Renal cortex interstitium (tissue), 3 donors: ENCODE measurements around the gene OR5AR1. TPM values are rescaled to one million over a fixed set of nuclear protein-coding genes. Genes with fewer than 3 reads are reported as not detected.

Source experiments
- polyA plus RNA-seq, 3 donors: library from polyadenylated mRNA; unstranded; fragments of 120-200 nt; gene quantifications; one replicate each; pipeline ENCODE4 v1.2.1, GENCODE V29; 2013; ENCODE audit not compliant: insufficient read length in 3 of 3

The OR5AR1 gene
- polyA plus RNA-seq, 3 donors: not detected

Other genes with a start within 250 kb of the OR5AR1 start
- gene OR5M3, start 190.3 kb upstream of the OR5AR1 start, polyA plus RNA-seq: not detected
- gene OR5M8, start 172.3 kb upstream of the OR5AR1 start, polyA plus RNA-seq: not detected
- not detected for gene OR5M11, start 120.4 kb upstream of the OR5AR1 start, polyA plus RNA-seq
- not detected for gene OR5M10, start 86.0 kb upstream of the OR5AR1 start, polyA plus RNA-seq
- not detected for gene OR5M1, start 48.8 kb upstream of the OR5AR1 start, polyA plus RNA-seq
- gene OR5AP2, start 21.2 kb upstream of the OR5AR1 start, polyA plus RNA-seq: not detected
- gene OR9G1, start 35.4 kb downstream of the OR5AR1 start, polyA plus RNA-seq: not detected
- gene OR9G4, start 85.0 kb downstream of the OR5AR1 start, polyA plus RNA-seq: not detected